Kidney (tissue), 14 donors: ENCODE measurements around the gene MUSK. TPM values are rescaled to one million over a fixed set of nuclear protein-coding genes. Genes with fewer than 3 reads are reported as not detected.

Experiments
- DNase-seq, 5 donors: peaks; one replicate each; pipeline ENCODE4 v3.0.0-alpha.2; 2013 to 2020
- FAIRE-seq: peaks from 2 replicates; lab custom pipeline; 2012; peaks lifted over from hg19 to GRCh38; lab: Jason Lieb, UNC
- H3K27ac ChIP-seq, 2 donors: one replicate each; pipeline ENCODE4 v1.7.0; 2013; ENCODE audit warnings: low read depth in 2 of 2, low read length in 2 of 2, inconsistent platforms in 1 of 2
- H3K27me3 ChIP-seq: one replicate; pipeline ENCODE4 v1.7.1; 2013; ENCODE audit warnings: low read length, inconsistent platforms; ENCODE audit not compliant: control insufficient read depth, insufficient read depth
- H3K36me3 ChIP-seq, 3 donors: one replicate each; pipeline versions ENCODE4 v1.7.0 to v1.7.1; 2013; ENCODE audit warnings: low read length in 3 of 3, control low read depth in 1 of 3, inconsistent platforms in 1 of 3; ENCODE audit not compliant: insufficient read depth in 3 of 3, control insufficient read depth in 2 of 3
- H3K4me1 ChIP-seq, 3 donors: one replicate each; pipeline versions ENCODE4 v1.7.0 to v1.7.1; 2013; ENCODE audit warnings: low read length in 3 of 3, inconsistent platforms in 1 of 3, low read depth in 1 of 3; ENCODE audit not compliant: control insufficient read depth in 2 of 3, insufficient read depth in 2 of 3
- H3K4me3 ChIP-seq, 3 donors: one replicate each; pipeline versions ENCODE4 v1.7.0 to v1.8.1; 2013; ENCODE audit warnings: low read length in 3 of 3, control low read depth in 1 of 3, inconsistent platforms in 1 of 3
- H3K9ac ChIP-seq, 3 donors: one replicate each; pipeline versions ENCODE4 v1.7.0 to v1.7.1; 2013; ENCODE audit warnings: low read length in 3 of 3, control low read depth in 1 of 3, inconsistent platforms in 1 of 3
- H3K9me3 ChIP-seq, 3 donors: one replicate each; pipeline versions ENCODE4 v1.7.0 to v1.7.1; 2013; ENCODE audit warnings: low read length in 3 of 3, control low read depth in 1 of 3, inconsistent platforms in 1 of 3; ENCODE audit not compliant: control insufficient read depth in 2 of 3, insufficient read depth in 1 of 3
- intact Hi-C: fragments of 100-400 bp; cut with DNase I; formaldehyde crosslinking; loops from one replicate; pipeline ENCODE4 v1.11.1; 2022
- polyA plus RNA-seq: library from polyadenylated mRNA; stranded (reverse); fragments of 350-450 nt; fragmentation: Illumina TruSeq; extraction: RNeasy Lipid Tissue Mini Kit (QIAGEN cat#74804); gene quantifications from one replicate; pipeline ENCODE4 v1.2.3, GENCODE V29; 2014; ENCODE audit warnings: low read depth, low replicate concordance; ENCODE audit not compliant: insufficient read depth
- total RNA-seq: library from RNA; stranded (reverse); fragmentation: NEBNext Ultra II Directional; extraction: Animal tissue kit (Norgen Biotek cat#: 25700); gene quantifications from one replicate; pipeline ENCODE4 v1.2.1, GENCODE V29; 2021
- TF ChIP-seq, protein P1 (sequence below): IDR thresholded peaks from 3 replicates; pipeline ENCODE4 v1.5.1; 2012; ENCODE audit warnings: mild to moderate bottlenecking, moderate library complexity, borderline replicate concordance; ENCODE audit not compliant: insufficient read depth; ENCODE audit errors: extremely low read depth
- donor health status: control.
- donor health status: control.
- donor health status: control.
- donor health status: control.
- donor health status: control.
- donor health status: DM: yes; HTN: yes; CAD: no.
- donor health status: Normal renal cell carcinoma (clear cell type).

The MUSK gene
- total and polyA plus RNA-seq, 2 donors from 2014 or later, result 0.31 TPM; not detected in 1

DNA sequence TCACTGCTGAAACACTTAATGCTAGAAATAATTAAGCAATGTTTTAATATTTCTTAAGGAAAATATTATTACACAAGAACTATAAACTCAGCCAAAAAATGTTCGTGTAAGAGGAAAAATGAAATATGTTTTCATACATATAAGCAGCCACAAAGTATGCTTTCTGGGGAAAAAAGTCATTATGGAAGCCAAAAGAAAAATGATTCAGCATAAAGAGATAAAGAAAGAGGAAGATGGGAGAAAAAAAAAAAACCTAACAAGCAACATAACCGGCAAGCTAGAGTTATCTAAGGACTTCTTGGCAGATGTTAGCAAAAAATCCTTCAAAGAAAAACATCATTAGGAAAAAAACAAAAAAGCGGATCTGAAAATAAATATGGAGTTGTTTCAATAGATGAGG lies 179.1 kb downstream of the MUSK start:
- Histone ChIP-seq H3K27ac (no peak overlapping the region), H3K9ac (no peak overlapping the region), H3K27me3 (no peaks in the 10 kb centered on the region), H3K9me3 (no peaks in the 10 kb centered on the region), H3K4me3 (no peak overlapping the region), H3K4me1 (no peaks in the 10 kb centered on the region), H3K36me3 (no peaks in the 10 kb centered on the region)
- DNase-seq (no peak), FAIRE-seq (peak; percentile 72)
- intact Hi-C loops, result no loop called here
- TF ChIP-seq, protein P1, sequence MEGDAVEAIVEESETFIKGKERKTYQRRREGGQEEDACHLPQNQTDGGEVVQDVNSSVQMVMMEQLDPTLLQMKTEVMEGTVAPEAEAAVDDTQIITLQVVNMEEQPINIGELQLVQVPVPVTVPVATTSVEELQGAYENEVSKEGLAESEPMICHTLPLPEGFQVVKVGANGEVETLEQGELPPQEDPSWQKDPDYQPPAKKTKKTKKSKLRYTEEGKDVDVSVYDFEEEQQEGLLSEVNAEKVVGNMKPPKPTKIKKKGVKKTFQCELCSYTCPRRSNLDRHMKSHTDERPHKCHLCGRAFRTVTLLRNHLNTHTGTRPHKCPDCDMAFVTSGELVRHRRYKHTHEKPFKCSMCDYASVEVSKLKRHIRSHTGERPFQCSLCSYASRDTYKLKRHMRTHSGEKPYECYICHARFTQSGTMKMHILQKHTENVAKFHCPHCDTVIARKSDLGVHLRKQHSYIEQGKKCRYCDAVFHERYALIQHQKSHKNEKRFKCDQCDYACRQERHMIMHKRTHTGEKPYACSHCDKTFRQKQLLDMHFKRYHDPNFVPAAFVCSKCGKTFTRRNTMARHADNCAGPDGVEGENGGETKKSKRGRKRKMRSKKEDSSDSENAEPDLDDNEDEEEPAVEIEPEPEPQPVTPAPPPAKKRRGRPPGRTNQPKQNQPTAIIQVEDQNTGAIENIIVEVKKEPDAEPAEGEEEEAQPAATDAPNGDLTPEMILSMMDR, result no peak

DNA sequence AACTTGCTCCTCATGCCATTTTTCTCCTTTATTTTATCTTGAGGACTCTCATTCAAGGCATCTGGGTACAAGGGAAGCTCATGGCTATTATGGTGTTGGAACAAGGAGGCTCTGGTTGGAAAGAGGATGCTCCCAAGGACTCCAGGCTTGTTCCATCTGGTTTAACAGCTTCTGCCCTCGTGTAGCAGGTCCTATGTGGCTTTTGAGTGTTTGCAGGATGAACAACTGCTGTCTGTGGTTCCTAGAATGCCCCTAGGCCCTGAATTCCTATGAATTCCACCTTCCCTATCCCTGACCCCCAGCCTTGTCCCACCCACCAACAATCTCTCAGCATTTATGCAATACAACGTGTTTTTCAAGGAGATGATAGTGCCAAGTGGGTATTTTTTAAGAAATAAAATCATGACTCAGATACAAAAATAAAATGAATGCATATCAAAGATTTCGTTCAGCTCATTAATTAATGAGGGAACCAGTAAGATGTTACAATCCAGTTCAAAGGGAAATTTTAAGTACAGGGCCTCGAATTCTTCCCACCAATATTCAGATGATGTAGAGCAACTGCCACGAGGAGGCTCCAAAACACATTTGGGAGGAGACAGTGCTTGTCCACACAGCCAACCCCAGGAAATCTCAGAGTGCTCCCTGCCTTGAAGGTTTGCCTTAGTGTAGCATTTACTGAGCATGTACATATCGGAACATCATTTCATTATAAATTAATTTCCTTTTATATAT lies 182.0 kb downstream of the MUSK start:
- FAIRE-seq, result no peak
- intact Hi-C loops, result no loop called here
- Histone ChIP-seq H3K9ac (no peak overlapping the region), H3K4me3 (no peak overlapping the region), H3K27me3 (no peaks in the 10 kb centered on the region), H3K36me3 (no peaks in the 10 kb centered on the region), H3K27ac (no peak overlapping the region), H3K4me1 (no peaks in the 10 kb centered on the region), H3K9me3 (peaks cover 0 to 10% (median 5%) of the 10 kb centered on the region in 3 donors)
- DNase-seq, result no peak
- TF ChIP-seq, protein P1, result no peak

Other genes with a start within 250 kb of the MUSK start
- gene SVEP1, start 89.0 kb upstream of the MUSK start, total RNA-seq, result 19.3 TPM
- 1.1 TPM for gene SVEP1, start 89.0 kb upstream of the MUSK start, polyA plus RNA-seq